ENCODE results near the gene SCARF2.
A peak's percentile ranks its signal among the peaks of the same experiment; 100 is the strongest.
"Not testable (repeated sequence)": the region's sequence is repeated elsewhere in the genome, so short reads cannot be mapped to it uniquely, and the experiment has no call there.

Gene SCARF2

GRCh38 chr22:20456064-20456721 lies 18.6 kb upstream of the SCARF2 start:
- no peak for DNase-seq (ENCODE audit: extremely low read depth, insufficient read length)
- no peaks in the 10 kb centered on the region for H3K27me3 ChIP-seq (replicated peaks; ENCODE audit: control insufficient read depth, insufficient read depth, low read length)
- H3K4me3 ChIP-seq (replicated peaks; ENCODE audit: low read depth, low read length) = no peak overlapping the region
- H3K36me3 ChIP-seq (ENCODE audit: control insufficient read depth, insufficient read depth, low read length) = peaks cover 5% of the 10 kb centered on the region
- peak; percentile 91 for TF ChIP-seq CTCF (IDR thresholded peaks at IDR 0.05; ENCODE audit: insufficient read depth, low read length, poor library complexity, severe bottlenecking)

- no peak overlapping the region for H3K4me3 ChIP-seq (replicated peaks; ENCODE audit: low read depth, low read length)
- no peak for DNase-seq (ENCODE audit: extremely low read depth, insufficient read length)
- no peaks in the 10 kb centered on the region for H3K27me3 ChIP-seq (replicated peaks; ENCODE audit: control insufficient read depth, insufficient read depth, low read length)
- TF ChIP-seq CTCF (IDR thresholded peaks at IDR 0.05; ENCODE audit: insufficient read depth, low read length, poor library complexity, severe bottlenecking) = no peak
- H3K36me3 ChIP-seq (ENCODE audit: control insufficient read depth, insufficient read depth, low read length) = peaks cover 5% of the 10 kb centered on the region
Observed at GRCh38 chr22:20455709-20456063, 18.1 kb upstream of the SCARF2 start.

GRCh38 chr22:20453222-20453621 lies 15.6 kb upstream of the SCARF2 start:
- Histone ChIP-seq H3K4me3 (replicated peaks; ENCODE audit: low read depth, low read length) (no peak overlapping the region), H3K27me3 (replicated peaks; ENCODE audit: control insufficient read depth, insufficient read depth, low read length) (no peaks in the 10 kb centered on the region), H3K36me3 (ENCODE audit: control insufficient read depth, insufficient read depth, low read length) (peaks cover 5% of the 10 kb centered on the region)
- no peak for TF ChIP-seq CTCF (IDR thresholded peaks at IDR 0.05; ENCODE audit: insufficient read depth, low read length, poor library complexity, severe bottlenecking)
- DNase-seq (ENCODE audit: extremely low read depth, insufficient read length) = no peak

- Histone ChIP-seq H3K4me3 (replicated peaks; ENCODE audit: low read depth, low read length) (no peak overlapping the region), H3K27me3 (replicated peaks; ENCODE audit: control insufficient read depth, insufficient read depth, low read length) (no peaks in the 10 kb centered on the region), H3K36me3 (ENCODE audit: control insufficient read depth, insufficient read depth, low read length) (peaks cover 5% of the 10 kb centered on the region)
- DNase-seq (ENCODE audit: extremely low read depth, insufficient read length) = no peak
- TF ChIP-seq CTCF (IDR thresholded peaks at IDR 0.05; ENCODE audit: insufficient read depth, low read length, poor library complexity, severe bottlenecking) = no peak
Observed at GRCh38 chr22:20451920-20452319, 14.3 kb upstream of the SCARF2 start.

GRCh38 chr22:20451129-20451778 lies 13.6 kb upstream of the SCARF2 start:
- H3K4me3 ChIP-seq (replicated peaks; ENCODE audit: low read depth, low read length); H3K36me3 ChIP-seq (ENCODE audit: control insufficient read depth, insufficient read depth, low read length); H3K27me3 ChIP-seq (replicated peaks; ENCODE audit: control insufficient read depth, insufficient read depth, low read length); DNase-seq (ENCODE audit: extremely low read depth, insufficient read length): not testable (repeated sequence)

GRCh38 chr22:20450551-20450906 lies 12.9 kb upstream of the SCARF2 start:
- H3K4me3 ChIP-seq (replicated peaks; ENCODE audit: low read depth, low read length) = no peak overlapping the region
- H3K27me3 ChIP-seq (replicated peaks; ENCODE audit: control insufficient read depth, insufficient read depth, low read length) = no peaks in the 10 kb centered on the region
- TF ChIP-seq CTCF (IDR thresholded peaks at IDR 0.05; ENCODE audit: insufficient read depth, low read length, poor library complexity, severe bottlenecking) = no peak
- H3K36me3 ChIP-seq (ENCODE audit: control insufficient read depth, insufficient read depth, low read length) = peaks cover 3% of the 10 kb centered on the region
- no peak for DNase-seq (ENCODE audit: extremely low read depth, insufficient read length)
